DMS79 treated with DMSO at 0.1 percent for 48 hours (cell line): ENCODE measurements around the gene NAV2.
A peak's percentile ranks its signal among the peaks of the same experiment; 100 is the strongest.
"Not testable (repeated sequence)": the region's sequence is repeated elsewhere in the genome, so short reads cannot be mapped to it uniquely, and the experiment has no call there.

Experiments
- DNase-seq: peaks from one replicate; lab custom pipeline; 2025; lab: John Stamatoyannopoulos, UW

Gene NAV2

GRCh38 chr11:19921976-19922688 lies 209.5 kb downstream of the NAV2 start:
- no peak for DNase-seq

GRCh38 chr11:19922689-19923035 lies 210.0 kb downstream of the NAV2 start:
- DNase-seq: no peak

- DNase-seq: no peak
Observed at GRCh38 chr11:19923626-19924025, 211.0 kb downstream of the NAV2 start.

GRCh38 chr11:19924311-19924710 lies 211.7 kb downstream of the NAV2 start:
- no peak for DNase-seq

- no peak for DNase-seq
Observed at GRCh38 chr11:19924716-19925115, 212.1 kb downstream of the NAV2 start.

- DNase-seq: not testable (repeated sequence)
Observed at GRCh38 chr11:19927403-19927802, 214.8 kb downstream of the NAV2 start.

GRCh38 chr11:19929147-19929546 lies 216.5 kb downstream of the NAV2 start:
- no peak for DNase-seq

- no peak for DNase-seq
Observed at GRCh38 chr11:19929655-19930054, 217.0 kb downstream of the NAV2 start.

- DNase-seq: peak; percentile 8
Observed at GRCh38 chr11:19931141-19931770, 218.6 kb downstream of the NAV2 start.

- no peak for DNase-seq
Observed at GRCh38 chr11:19931771-19932369, 219.2 kb downstream of the NAV2 start.

- DNase-seq: no peak
Observed at GRCh38 chr11:19933132-19933735, 220.6 kb downstream of the NAV2 start.

GRCh38 chr11:19933801-19934488 lies 221.3 kb downstream of the NAV2 start:
- DNase-seq: no peak

- DNase-seq: no peak
Observed at GRCh38 chr11:19934828-19935259, 222.2 kb downstream of the NAV2 start.

GRCh38 chr11:19935507-19935906 lies 222.9 kb downstream of the NAV2 start:
- no peak for DNase-seq

GRCh38 chr11:19936461-19936860 lies 223.8 kb downstream of the NAV2 start:
- no peak for DNase-seq

GRCh38 chr11:19938169-19938856 lies 225.7 kb downstream of the NAV2 start:
- DNase-seq: no peak

GRCh38 chr11:19938866-19939265 lies 226.2 kb downstream of the NAV2 start:
- DNase-seq: peak; percentile 39

GRCh38 chr11:19939415-19939929 lies 226.8 kb downstream of the NAV2 start:
- no peak for DNase-seq

GRCh38 chr11:19940831-19941230 lies 228.2 kb downstream of the NAV2 start:
- DNase-seq: no peak

- DNase-seq: no peak
Observed at GRCh38 chr11:19946681-19947080, 234.0 kb downstream of the NAV2 start.

GRCh38 chr11:19947537-19948114 lies 235.0 kb downstream of the NAV2 start:
- DNase-seq: no peak
